CD8-positive, alpha-beta memory T cell (primary cell): Measurements from ENCODE around the gene ERGIC1. TPM values are rescaled to one million over a fixed set of nuclear protein-coding genes. Genes with fewer than 3 reads are reported as not detected.
"Not testable (repeated sequence)": the region's sequence is repeated elsewhere in the genome, so short reads cannot be mapped to it uniquely, and the experiment has no call there.

ENCODE experiments used
- CTCF ChIA-PET: fragments of 350-600 bp; sonication (Branson Sonifier 250); formaldehyde crosslinking; loops from one replicate; lab custom pipeline; 2021; ENCODE audit warnings: antibody characterized with exemption; lab: Charles Lee
- POLR2A ChIA-PET: fragments of 350-600 bp; sonication (Branson Sonifier 250); formaldehyde crosslinking; loops from one replicate; lab custom pipeline; 2021; ENCODE audit warnings: antibody characterized with exemption; lab: Charles Lee
- DNase-seq, 5 donors: peaks; one replicate each; pipeline versions ENCODE4 v3.0.0 to v3.0.0-alpha.2; 2020 to 2022; ENCODE audit warnings: mixed read lengths in 1 of 5
- H3K27ac ChIP-seq: one replicate; pipeline ENCODE4 v1.7.0; 2013; ENCODE audit warnings: low read depth, mild to moderate bottlenecking, low read length, moderate library complexity
- H3K27me3 ChIP-seq: 2 replicates; pipeline ENCODE4 v1.7.0; 2013; ENCODE audit warnings: low read length, mild to moderate bottlenecking; ENCODE audit not compliant: insufficient read depth, poor library complexity, severe bottlenecking
- H3K36me3 ChIP-seq: 2 replicates; pipeline ENCODE4 v1.7.0; 2013; ENCODE audit warnings: mild to moderate bottlenecking, low read length, moderate library complexity; ENCODE audit not compliant: insufficient read depth
- H3K4me1 ChIP-seq: 2 replicates; pipeline ENCODE4 v1.7.0; 2013; ENCODE audit warnings: mild to moderate bottlenecking, low read length, moderate library complexity; ENCODE audit not compliant: insufficient read depth
- H3K4me3 ChIP-seq: 2 replicates; pipeline ENCODE4 v1.7.0; 2013; ENCODE audit warnings: mild to moderate bottlenecking, low read length
- H3K9me3 ChIP-seq: 2 replicates; pipeline ENCODE4 v1.7.0; 2013; ENCODE audit warnings: mild to moderate bottlenecking, low read length
- H3K27ac Mint-ChIP-seq, 8 donors: one replicate each; pipeline ENCODE4 v1.8.0; 2020 to 2021; ENCODE audit warnings: mixed read lengths in 8 of 8, mild to moderate bottlenecking in 6 of 8, inconsistent platforms in 3 of 8, moderate library complexity in 3 of 8
- H3K27me3 Mint-ChIP-seq, 2 donors: one replicate each; pipeline ENCODE4 v1.8.0; 2020 to 2021; ENCODE audit warnings: mixed read lengths in 2 of 2, mild to moderate bottlenecking in 1 of 2, moderate library complexity in 1 of 2
- H3K36me3 Mint-ChIP-seq, 3 donors: one replicate each; pipeline ENCODE4 v1.8.0; 2020 to 2021; ENCODE audit warnings: mixed read lengths in 3 of 3, inconsistent platforms in 1 of 3, mild to moderate bottlenecking in 1 of 3
- H3K4me1 Mint-ChIP-seq, 3 donors: one replicate each; pipeline ENCODE4 v1.8.0; 2020 to 2021; ENCODE audit warnings: mixed read lengths in 3 of 3, inconsistent platforms in 1 of 3, mild to moderate bottlenecking in 1 of 3
- H3K4me3 Mint-ChIP-seq, 7 donors: one replicate each; pipeline ENCODE4 v1.8.0; 2020 to 2021; ENCODE audit warnings: mixed read lengths in 7 of 7, mild to moderate bottlenecking in 6 of 7, moderate library complexity in 4 of 7, inconsistent platforms in 2 of 7
- H3K9me3 Mint-ChIP-seq, 5 donors: one replicate each; pipeline ENCODE4 v1.8.0; 2020 to 2022; ENCODE audit warnings: mixed read lengths in 5 of 5, mild to moderate bottlenecking in 3 of 5, moderate library complexity in 2 of 5, inconsistent platforms in 1 of 5
- polyA plus RNA-seq: library from polyadenylated mRNA; unstranded; fragments of 300-500 nt; fragmentation: Illumina TruSeq; gene quantifications from one replicate; pipeline ENCODE4 v1.2.3, GENCODE V29; 2021
- total RNA-seq, 2 experiments: library from RNA; stranded (reverse); gene quantifications; one replicate each; pipeline ENCODE4 v1.2.3, GENCODE V29; 2021

The ERGIC1 gene
- total and polyA plus RNA-seq, 3 experiments from 2014 or later: 25.9 to 39.9 (median 39.7) TPM

DNA sequence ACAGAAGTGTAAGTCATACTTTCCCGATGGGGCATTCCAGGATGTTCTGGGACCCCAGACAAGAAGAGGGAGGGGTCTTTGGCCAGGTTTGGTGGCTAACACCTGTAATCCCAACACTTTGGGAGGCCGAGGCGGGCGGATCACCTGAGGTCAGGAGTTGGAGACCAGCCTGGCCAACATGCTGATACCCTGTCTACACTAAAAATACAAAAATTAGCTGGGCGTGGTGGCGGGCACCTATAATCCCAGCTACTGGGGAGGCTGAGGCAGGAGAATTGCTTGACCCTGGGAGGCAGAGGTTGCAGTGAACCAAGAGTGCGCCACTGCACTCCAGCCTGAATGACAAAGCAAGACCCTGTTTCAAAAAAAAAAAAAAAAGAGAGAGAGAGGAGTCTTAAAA, 63.0 kb downstream of the ERGIC1 start:
- Mint-ChIP-seq H3K36me3 (peaks cover 0 to 51% (median 13%) of the 10 kb centered on the region in 3 donors), H3K27ac (peak overlapping the region in 4 of 8 donors; percentile 24 to 89 (median 76)), H3K4me1 (peaks cover 0 to 11% (median 8%) of the 10 kb centered on the region in 3 donors), H3K4me3 (peak overlapping the region in 3 of 7 donors; percentile 37 to 85 (median 63))
- H3K4me1 ChIP-seq, H3K27ac ChIP-seq, H3K9me3 ChIP-seq, POLR2A ChIA-PET, DNase-seq, H3K27me3 Mint-ChIP-seq, H3K27me3 ChIP-seq, H3K4me3 ChIP-seq, H3K9me3 Mint-ChIP-seq, H3K36me3 ChIP-seq: not testable (repeated sequence)
- CTCF ChIA-PET: interaction anchor here (1.6 kb wide), 1 partner anchor 126 kb away, joined by 4 read pairs; the partner anchor contains the start of gene DUSP1

- no peak overlapping the region for H3K4me3 ChIP-seq
- Mint-ChIP-seq H3K9me3 (no peaks in the 10 kb centered on the region), H3K4me1 (peaks cover 0 to 11% (median 8%) of the 10 kb centered on the region in 3 donors), H3K27ac (peak overlapping the region in 7 of 8 donors; percentile 32 to 88 (median 76)), H3K36me3 (peaks cover 0 to 55% (median 13%) of the 10 kb centered on the region in 3 donors), H3K27me3 (no peaks in the 10 kb centered on the region), H3K4me3 (peak overlapping the region in 3 of 7 donors; percentile 37 to 85 (median 63))
- H3K27ac ChIP-seq: no peak overlapping the region
- no peak for DNase-seq
- H3K4me1 ChIP-seq: peaks cover 3% of the 10 kb centered on the region
- CTCF ChIA-PET: interaction anchor here (1.1 to 1.6 kb wide), 2 partner anchors 30 to 127 kb away, joined by 3 to 4 read pairs; partner anchors contain the start of gene DUSP1
- no peaks in the 10 kb centered on the region for H3K27me3 ChIP-seq
- POLR2A ChIA-PET: no interaction called here
- no peaks in the 10 kb centered on the region for H3K36me3 ChIP-seq
- H3K9me3 ChIP-seq: no peaks in the 10 kb centered on the region
Observed at GRCh38 chr5:172897481-172898217, 63.6 kb downstream of the ERGIC1 start.

DNA sequence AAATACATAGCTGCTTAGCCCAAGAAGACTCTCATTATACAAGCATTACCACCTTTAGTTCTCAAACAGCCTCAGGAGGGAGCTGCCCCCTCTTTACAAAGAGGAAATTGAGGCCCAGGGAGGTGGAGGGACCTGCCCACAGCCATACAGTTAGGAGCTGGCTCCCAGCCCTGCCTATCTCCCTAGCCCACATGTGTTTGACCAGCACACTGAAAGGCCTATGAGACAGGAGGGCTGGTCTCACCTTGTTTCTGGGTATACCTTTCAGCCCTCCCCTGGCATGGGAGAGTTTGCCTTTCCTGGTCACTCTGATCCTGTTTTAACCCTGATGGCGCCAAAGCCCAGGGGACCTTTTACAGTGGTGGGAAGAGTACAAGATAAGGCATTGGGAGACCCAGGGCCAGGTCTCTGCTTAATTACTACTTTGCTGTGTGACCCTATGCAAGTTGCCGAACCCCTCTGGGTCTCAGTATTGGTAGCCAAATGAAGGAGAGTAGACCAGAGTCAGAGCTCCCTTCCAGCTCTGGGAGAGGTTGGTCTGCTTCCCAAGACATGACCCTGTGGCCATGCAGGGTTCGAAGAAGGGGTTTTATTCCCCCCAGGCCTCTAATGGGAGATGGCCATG, 64.3 kb downstream of the ERGIC1 start:
- ChIA-PET CTCF (interaction anchor here (1.1 kb wide), 1 partner anchor 30 kb away, joined by 3 read pairs; no protein-coding TSS in a partner anchor), POLR2A (no interaction called here)
- no peaks in the 10 kb centered on the region for H3K36me3 ChIP-seq
- H3K27ac Mint-ChIP-seq: peak overlapping the region in 6 of 8 donors; percentile 32 to 88 (median 79)
- H3K27me3 ChIP-seq: no peaks in the 10 kb centered on the region
- H3K4me3 ChIP-seq: no peak overlapping the region
- no peak for DNase-seq
- no peaks in the 10 kb centered on the region for H3K9me3 Mint-ChIP-seq
- H3K36me3 Mint-ChIP-seq: peaks cover 0 to 57% (median 13%) of the 10 kb centered on the region in 3 donors
- peak overlapping the region in 2 of 7 donors; percentile 63 to 85 for H3K4me3 Mint-ChIP-seq
- peaks cover 0 to 11% (median 8%) of the 10 kb centered on the region in 3 donors for H3K4me1 Mint-ChIP-seq
- no peak overlapping the region for H3K27ac ChIP-seq
- peaks cover 3% of the 10 kb centered on the region for H3K4me1 ChIP-seq
- no peaks in the 10 kb centered on the region for H3K9me3 ChIP-seq
- no peaks in the 10 kb centered on the region for H3K27me3 Mint-ChIP-seq

DNA sequence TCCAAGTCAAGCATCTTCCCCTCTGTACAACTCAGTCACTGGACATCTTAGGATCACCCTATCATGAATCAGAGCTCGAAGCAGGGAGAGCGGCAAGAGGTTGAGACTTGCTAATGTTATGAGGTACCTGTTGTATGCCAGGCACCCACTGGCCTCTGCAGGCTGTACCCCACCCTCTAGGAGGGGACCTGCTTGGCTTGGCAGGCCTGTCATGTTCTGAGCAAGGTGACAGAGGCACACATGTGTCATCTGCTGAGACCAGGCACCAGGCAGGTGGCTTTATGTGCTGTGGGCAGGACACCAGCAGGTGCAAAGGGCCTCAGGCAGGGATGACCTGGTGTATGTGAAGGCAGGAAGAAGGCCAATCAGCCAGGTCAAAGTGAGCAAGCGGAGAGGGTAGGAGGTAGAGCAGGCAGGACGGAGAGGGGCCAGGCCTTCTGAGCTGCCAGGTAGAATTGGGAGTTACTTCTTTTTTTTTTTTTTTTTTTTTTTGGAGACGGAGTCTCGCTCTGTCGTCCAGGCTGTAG, 64.9 kb downstream of the ERGIC1 start:
- no peak for DNase-seq
- CTCF ChIA-PET: interaction anchor here (1.0 to 1.9 kb wide), 3 partner anchors 33 to 184 kb away, joined by 3 to 7 read pairs (median 4); no protein-coding TSS in a partner anchor
- Mint-ChIP-seq H3K9me3 (no peaks in the 10 kb centered on the region), H3K27ac (peak overlapping the region in 2 of 8 donors; percentile 1 to 88), H3K4me3 (no peak overlapping the region), H3K4me1 (peaks cover 0 to 11% (median 8%) of the 10 kb centered on the region in 3 donors), H3K27me3 (no peaks in the 10 kb centered on the region), H3K36me3 (peaks cover 0 to 59% (median 11%) of the 10 kb centered on the region in 3 donors)
- Histone ChIP-seq H3K4me1 (peaks cover 3% of the 10 kb centered on the region), H3K9me3 (no peaks in the 10 kb centered on the region), H3K27me3 (no peaks in the 10 kb centered on the region), H3K27ac (no peak overlapping the region), H3K4me3 (no peak overlapping the region), H3K36me3 (no peaks in the 10 kb centered on the region)
- POLR2A ChIA-PET: no interaction called here

DNA sequence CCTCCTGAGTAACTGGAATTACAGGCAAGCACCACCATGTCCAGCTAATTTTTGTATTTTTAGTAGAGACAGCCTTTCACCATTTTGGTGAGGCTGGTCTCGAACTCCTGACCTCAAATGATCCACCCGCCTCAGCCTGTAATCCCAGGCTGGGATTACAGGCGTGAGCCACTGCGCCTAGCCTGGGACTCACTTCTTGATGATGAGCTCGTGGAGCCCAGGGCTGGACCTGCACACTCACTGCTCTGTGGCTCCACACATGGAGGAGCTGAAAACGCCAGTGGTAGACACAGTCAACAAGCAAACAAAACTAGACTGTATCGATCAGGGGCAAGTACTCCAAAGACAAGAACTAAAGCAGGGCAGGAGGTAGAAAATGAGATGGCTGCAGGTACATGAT, 65.4 kb downstream of the ERGIC1 start:
- Mint-ChIP-seq H3K9me3 (no peaks in the 10 kb centered on the region), H3K4me3 (no peak overlapping the region), H3K27me3 (no peaks in the 10 kb centered on the region), H3K36me3 (peaks cover 0 to 63% (median 13%) of the 10 kb centered on the region in 3 donors), H3K4me1 (peaks cover 0 to 11% (median 8%) of the 10 kb centered on the region in 3 donors), H3K27ac (peak overlapping the region in 1 of 8 donors; percentile 36)
- Histone ChIP-seq H3K36me3 (no peaks in the 10 kb centered on the region), H3K4me3 (no peak overlapping the region), H3K27me3 (no peaks in the 10 kb centered on the region), H3K4me1 (peaks cover 3% of the 10 kb centered on the region), H3K27ac (no peak overlapping the region), H3K9me3 (no peaks in the 10 kb centered on the region)
- no peak for DNase-seq
- POLR2A ChIA-PET: no interaction called here
- CTCF ChIA-PET: interaction anchor here (1.0 to 1.9 kb wide), 4 partner anchors 32 to 186 kb away, joined by 3 to 7 read pairs (median 4); no protein-coding TSS in a partner anchor

DNA sequence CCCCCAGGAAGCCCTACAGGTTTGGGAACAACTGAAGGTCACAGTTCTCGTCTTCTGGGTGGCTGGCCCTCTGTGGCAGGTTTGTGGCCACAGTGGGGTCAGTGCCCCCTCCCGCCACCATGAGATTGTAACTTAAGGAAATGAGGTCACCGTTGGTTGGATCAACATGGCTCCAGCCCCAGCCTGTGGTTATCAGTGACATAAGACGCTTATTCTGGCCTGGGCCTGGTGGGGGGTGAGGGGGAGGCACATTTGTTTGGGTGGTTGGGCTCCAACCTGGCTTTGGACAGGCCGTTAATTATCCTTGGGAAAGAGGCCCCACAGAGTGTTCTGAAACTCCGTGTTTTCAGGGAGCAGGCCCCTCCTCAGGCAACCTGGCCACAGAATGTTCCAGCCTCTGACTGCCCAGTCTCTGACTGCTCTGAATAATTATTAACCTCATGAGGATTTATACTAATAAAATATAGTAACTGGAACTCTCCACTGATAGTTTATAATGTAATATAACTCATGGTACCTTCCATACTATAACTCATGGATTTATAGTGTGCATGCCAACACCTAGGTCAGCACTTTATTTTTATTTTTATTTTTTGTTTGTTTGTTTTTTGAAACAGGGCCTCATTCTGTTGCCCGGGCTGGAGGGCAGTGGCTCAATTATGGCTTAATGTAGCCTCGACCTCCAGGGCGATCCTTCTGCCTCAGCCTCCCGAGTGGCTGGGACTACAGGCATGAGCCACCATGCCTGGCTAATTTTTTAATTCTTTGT, 67.1 kb downstream of the ERGIC1 start:
- peaks cover 3% of the 10 kb centered on the region for H3K4me1 ChIP-seq
- no peaks in the 10 kb centered on the region for H3K27me3 ChIP-seq
- Mint-ChIP-seq H3K27ac (peak overlapping the region in 4 of 8 donors; percentile 9 to 58 (median 46)), H3K4me1 (peaks cover 0 to 8% (median 8%) of the 10 kb centered on the region in 3 donors), H3K36me3 (peaks cover 0 to 61% (median 12%) of the 10 kb centered on the region in 3 donors), H3K4me3 (no peak overlapping the region), H3K27me3 (no peaks in the 10 kb centered on the region), H3K9me3 (no peaks in the 10 kb centered on the region)
- H3K36me3 ChIP-seq: no peaks in the 10 kb centered on the region
- DNase-seq: no peak
- no peak overlapping the region for H3K4me3 ChIP-seq
- POLR2A ChIA-PET: no interaction called here
- H3K9me3 ChIP-seq: no peaks in the 10 kb centered on the region
- CTCF ChIA-PET: no interaction called here
- H3K27ac ChIP-seq: no peak overlapping the region

DNA sequence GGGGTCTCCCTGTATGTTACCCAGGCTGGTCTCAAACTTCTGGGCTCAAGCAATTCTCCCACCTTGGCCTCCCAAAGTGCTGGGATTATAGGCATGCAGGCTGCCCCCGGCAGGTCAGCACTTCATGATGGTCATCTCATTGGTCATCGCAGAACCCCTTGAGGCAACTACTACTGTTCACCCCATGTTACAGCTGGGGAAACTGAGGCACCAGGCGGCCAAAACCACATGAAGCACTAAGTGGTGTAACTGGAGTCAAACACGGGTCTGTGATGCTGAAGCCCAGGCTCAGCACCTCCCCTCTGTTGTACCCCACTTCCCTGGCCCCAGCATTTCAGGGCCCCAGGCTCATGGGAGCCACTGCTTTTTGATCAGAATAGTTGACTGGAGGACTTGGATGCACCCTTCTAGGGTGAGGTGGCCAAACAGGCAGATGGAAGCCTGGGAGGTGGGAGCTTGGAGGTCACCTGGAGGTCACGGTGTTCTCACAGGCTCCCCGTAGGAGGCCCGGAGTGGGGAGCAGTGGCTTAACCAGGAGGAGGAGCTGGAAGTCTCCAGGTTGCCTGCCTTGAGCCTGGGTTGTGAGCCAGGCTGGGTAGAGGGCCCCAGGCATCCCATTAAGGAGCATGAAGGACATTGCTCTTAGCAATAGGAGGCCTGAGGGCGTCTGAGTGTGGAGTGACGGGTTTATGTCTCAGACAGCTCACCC, 67.9 kb downstream of the ERGIC1 start:
- H3K4me1 Mint-ChIP-seq: peaks cover 0 to 8% (median 7%) of the 10 kb centered on the region in 3 donors
- H3K4me3 Mint-ChIP-seq: no peak overlapping the region
- H3K27ac Mint-ChIP-seq: peak overlapping the region in 2 of 8 donors; percentile 17 to 50
- H3K27me3 Mint-ChIP-seq: no peaks in the 10 kb centered on the region
- POLR2A ChIA-PET: no interaction called here
- peaks cover 3% of the 10 kb centered on the region for H3K4me1 ChIP-seq
- DNase-seq: no peak
- H3K27me3 ChIP-seq: no peaks in the 10 kb centered on the region
- no peak overlapping the region for H3K4me3 ChIP-seq
- H3K9me3 ChIP-seq: no peaks in the 10 kb centered on the region
- H3K27ac ChIP-seq: no peak overlapping the region
- CTCF ChIA-PET: no interaction called here
- peaks cover 0 to 58% (median 9%) of the 10 kb centered on the region in 3 donors for H3K36me3 Mint-ChIP-seq
- no peaks in the 10 kb centered on the region for H3K36me3 ChIP-seq
- H3K9me3 Mint-ChIP-seq: no peaks in the 10 kb centered on the region
